GM12878 (cell line): Measurements from ENCODE around the gene OR52D1. TPM values are rescaled to one million over a fixed set of nuclear protein-coding genes. Genes with fewer than 3 reads are reported as not detected.

Experiments
- ATAC-seq: fragments of 200-7000 bp; cut with Tn5 transposase; 3 replicates; pipeline ENCODE4 v1.9.1; 2020; ENCODE audit warnings: mild to moderate bottlenecking, moderate library complexity
- BruUV-seq: library from RNA; stranded (reverse); fragments of 400-500 nt; replicated peaks from 2 replicates; lab custom pipeline; 2021; lab: Mats Ljungman, UMichigan
- CTCF ChIA-PET: fragments of 300-600 bp; sonication (Branson Sonifier 250); formaldehyde crosslinking; extraction: SDS; loops from one replicate; lab custom pipeline; 2021; ENCODE audit warnings: inconsistent platforms; lab: Yijun Ruan, JAX
- POLR2A ChIA-PET: fragments of 350-600 bp; formaldehyde crosslinking; extraction: SDS; loops from one replicate; lab custom pipeline; 2021; ENCODE audit warnings: inconsistent platforms; lab: Charles Lee
- RAD21 ChIA-PET: fragments of 300-600 bp; sonication (Branson Sonifier 250); formaldehyde crosslinking; loops from one replicate; lab custom pipeline; 2023; ENCODE audit warnings: antibody characterized with exemption; ENCODE audit not compliant: unreplicated experiment; lab: Charles Lee
- SMC1A ChIA-PET: fragments of 300-600 bp; sonication (Branson Sonifier 250); formaldehyde crosslinking; loops from one replicate; lab custom pipeline; 2023; ENCODE audit not compliant: unreplicated experiment, uncharacterized antibody; lab: Charles Lee
- DNase-seq: peaks from one replicate; pipeline ENCODE4 v3.0.0-alpha.2; 2011; ENCODE audit warnings: low read depth, low spot score
- FAIRE-seq: peaks from 3 replicates; lab custom pipeline; 2011; peaks lifted over from hg19 to GRCh38; lab: Jason Lieb, UNC
- H2AFZ ChIP-seq: 2 replicates; pipeline ENCODE4 v1.6.0; 2011; ENCODE audit warnings: low read depth, low read length, control low read depth; ENCODE audit not compliant: control insufficient read depth
- H3K27ac ChIP-seq: 2 replicates; pipeline ENCODE4 v1.5.1; 2011; ENCODE audit warnings: control low read depth; ENCODE audit not compliant: control insufficient read depth, insufficient read depth
- H3K27me3 ChIP-seq, 2 experiments: replicated peaks in 1 of 2; 2 replicates each; pipeline versions ENCODE4 v1.6.0 to v1.6.1; 2011; ENCODE audit warnings: low read length in 1 of 2; ENCODE audit not compliant: control insufficient read depth in 2 of 2, insufficient read depth in 2 of 2
- H3K36me3 ChIP-seq, 2 experiments: 2 replicates each; pipeline ENCODE4 v1.5.1; 2011; ENCODE audit warnings: low read length in 1 of 2; ENCODE audit not compliant: control insufficient read depth in 2 of 2, insufficient read depth in 2 of 2
- H3K4me1 ChIP-seq: 2 replicates; pipeline ENCODE4 v1.6.1; 2011; ENCODE audit warnings: mild to moderate bottlenecking, low read length, moderate library complexity, mixed read lengths; ENCODE audit not compliant: control insufficient read depth, insufficient read depth
- H3K4me2 ChIP-seq: 2 replicates; pipeline ENCODE4 v1.6.0; 2011; ENCODE audit warnings: control low read depth; ENCODE audit not compliant: control insufficient read depth, insufficient read depth
- H3K4me3 ChIP-seq: fragments of 200-600 bp; sonication (generic); 2 replicates; pipeline ENCODE4 v1.5.1; 2016
- H3K79me2 ChIP-seq: 2 replicates; pipeline ENCODE4 v1.6.0; 2011; ENCODE audit warnings: low read length; ENCODE audit not compliant: control insufficient read depth, insufficient read depth
- H3K9ac ChIP-seq: 2 replicates; pipeline ENCODE4 v1.8.0; 2011; ENCODE audit warnings: low read length, control low read depth, mixed read lengths; ENCODE audit not compliant: control insufficient read depth, insufficient read depth
- H3K9me3 ChIP-seq: replicated peaks from 3 replicates; pipeline ENCODE4 v1.5.1; 2011; ENCODE audit warnings: mild to moderate bottlenecking, low read length; ENCODE audit not compliant: control insufficient read depth, insufficient read depth
- H4K20me1 ChIP-seq: 2 replicates; pipeline ENCODE4 v1.6.0; 2011; ENCODE audit not compliant: control insufficient read depth, insufficient read depth
- BCL11A ChIP-seq: IDR thresholded peaks from 2 replicates; pipeline ENCODE4 v1.6.1; 2011; ENCODE audit warnings: low read depth, low read length
- CBFB ChIP-seq: IDR thresholded peaks from 2 replicates; pipeline ENCODE4 v1.6.1; 2016; ENCODE audit warnings: antibody characterized with exemption, low read depth
- GATAD2B ChIP-seq: fragments of 450-650 bp; conservative IDR thresholded peaks from 2 replicates; pipeline ENCODE4 v1.6.1; 2017; ENCODE audit warnings: low read depth, mild to moderate bottlenecking, moderate library complexity
- HDAC6 ChIP-seq: fragments of 200-600 bp; sonication (generic); IDR thresholded peaks from one replicate; pipeline ENCODE4 v1.8.0; 2017; ENCODE audit warnings: antibody characterized with exemption; ENCODE audit not compliant: unreplicated experiment
- MEF2A ChIP-seq: IDR thresholded peaks from 2 replicates; pipeline ENCODE4 v1.6.1; 2011; ENCODE audit warnings: low read depth, mild to moderate bottlenecking, low read length, moderate library complexity; ENCODE audit not compliant: insufficient read depth
- MYC ChIP-seq: IDR thresholded peaks from 2 replicates; pipeline ENCODE4 v1.6.1; 2011; ENCODE audit warnings: mild to moderate bottlenecking, low read length, moderate library complexity, inconsistent platforms; ENCODE audit not compliant: insufficient read depth, insufficient replicate concordance, insufficient read length, severe bottlenecking
- NFYB ChIP-seq: IDR thresholded peaks from 2 replicates; pipeline ENCODE4 v1.6.1; 2011; ENCODE audit warnings: low read depth, mild to moderate bottlenecking, low read length, improper control_type of control experiment, moderate library complexity; ENCODE audit not compliant: insufficient read depth
- PML ChIP-seq: IDR thresholded peaks from 2 replicates; pipeline ENCODE4 v1.6.1; 2012; ENCODE audit warnings: low read length, inconsistent platforms
- TBL1XR1 ChIP-seq: IDR thresholded peaks from 2 replicates; pipeline ENCODE4 v1.6.1; 2012; ENCODE audit warnings: low read depth, low read length, improper control_type of control experiment
- TCF12 ChIP-seq: IDR thresholded peaks from 2 replicates; pipeline ENCODE4 v1.6.1; 2011; ENCODE audit warnings: low read depth, mild to moderate bottlenecking, low read length
- ZNF217 ChIP-seq: fragments of 450-650 bp; IDR thresholded peaks from 2 replicates; pipeline ENCODE4 v1.6.1; 2017; ENCODE audit warnings: antibody characterized with exemption, mild to moderate bottlenecking
- WGBS: methylation state at CpG from one replicate; pipeline ENCODE4 v1.1.6; 2016; ENCODE audit warnings: low lambda C conversion rate; ENCODE audit not compliant: insufficient replicate concordance, insufficient coverage; ENCODE audit errors: missing lambda C conversion rate; 5-methylcytosine and 5-hydroxymethylcytosine counted together
- in situ Hi-C: fragments of 300-500 bp; cut with MboI; formaldehyde crosslinking; loops from 9 replicates; pipeline ENCODE4 v1.14.3; 2018; ENCODE audit warnings: mixed read lengths
- intact Hi-C: fragments of 100-400 bp; cut with micrococcal nuclease; formaldehyde crosslinking; loops from one replicate; pipeline ENCODE4 v1.14.2; 2022; ENCODE audit not compliant: unreplicated experiment
- polyA plus RNA-seq, 11 experiments: library from polyadenylated mRNA; depleted of rRNA in 4 of 11; unstranded in 6 of 11; stranded (reverse) in 5 of 11; fragments of >200 nt; fragmentation: Nextera tagmentation in 4 of 11; fragmentation: Illumina TruSeq in 1 of 11; extraction: Ambion mirVana in 4 of 11; extraction: Trizol in 1 of 11; gene quantifications; 1 replicate in 1 of 11; 2 replicates in 10 of 11; pipeline versions ENCODE4 v1.2.1 to v1.2.3, GENCODE V29; 2011 to 2016; ENCODE audit warnings: inconsistent platforms in 2 of 11, missing spikeins in 2 of 11, low read depth in 1 of 11
- total RNA-seq, 4 experiments: library from RNA; depleted of rRNA in 3 of 4; stranded (reverse); fragments of >200 nt in 3 of 4; fragmentation: Illumina TruSeq in 1 of 4; extraction: Trizol in 1 of 4; gene quantifications; 2 replicates each; pipeline versions ENCODE4 v1.2.1 to v1.2.3, GENCODE V29; 2013 to 2021
- TF ChIP-seq, protein P1 (sequence below): fragments of 150-350 bp; IDR thresholded peaks from 2 replicates; pipeline ENCODE4 v1.6.1; 2014; ENCODE audit warnings: mild to moderate bottlenecking, low read depth, low read length
- TF ChIP-seq, protein P2 (sequence below), 3 experiments: IDR thresholded peaks in 2 of 3; conservative IDR thresholded peaks in 1 of 3; 2 replicates each; pipeline ENCODE4 v1.5.1; 2011; ENCODE audit warnings: low read depth in 3 of 3, low read length in 3 of 3, mild to moderate bottlenecking in 3 of 3, control low read depth in 2 of 3, moderate library complexity in 2 of 3, inconsistent platforms in 1 of 3, mixed read lengths in 1 of 3; ENCODE audit not compliant: control insufficient read depth in 2 of 3, insufficient read depth in 1 of 3; ENCODE audit errors: extremely low read depth in 1 of 3
- TF ChIP-seq, protein P3 (sequence below): fragments of 450-650 bp; IDR thresholded peaks from 2 replicates; pipeline ENCODE4 v1.6.1; 2017; ENCODE audit warnings: mild to moderate bottlenecking, moderate library complexity
- TF ChIP-seq, protein P4 (sequence below): IDR thresholded peaks from 2 replicates; pipeline ENCODE4 v1.6.1; 2011; ENCODE audit warnings: borderline replicate concordance, low read depth, mild to moderate bottlenecking, moderate library complexity, mixed read lengths, low read length; ENCODE audit not compliant: insufficient read depth; ENCODE audit errors: extremely low read length

Gene OR52D1
- total and polyA plus RNA-seq, 10 of the 15 experiments (the other 5 are each of a cell fraction or from before 2014, with no cell fraction given) = not detected

DNA sequence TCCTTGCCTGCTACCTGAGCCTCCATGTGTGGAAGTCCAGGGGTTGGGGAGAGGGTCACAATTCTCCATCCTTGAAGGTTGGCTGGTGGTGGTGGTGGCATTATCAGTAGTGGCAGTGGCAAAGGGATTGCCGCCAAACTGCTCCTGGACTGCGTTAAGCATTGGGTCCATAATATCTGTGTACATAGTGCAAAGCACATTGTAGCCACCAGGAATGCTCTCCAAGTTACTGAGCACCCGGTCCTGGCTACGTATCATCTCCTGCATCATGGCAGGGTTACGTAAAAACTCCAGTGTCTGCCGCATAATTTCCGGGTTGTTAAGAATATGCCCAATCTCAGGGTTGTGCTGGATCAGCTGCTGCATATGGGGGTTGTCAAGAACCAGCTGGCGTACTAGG is 20.1 kb downstream of the OR52D1 start:
- ChIA-PET CTCF (interaction anchor here (1.3 to 1.6 kb wide), 2 partner anchors 11 to 13 kb away, joined by 3 to 4 read pairs; no protein-coding TSS in a partner anchor), RAD21 (no interaction called here), POLR2A (no interaction called here), SMC1A (no interaction called here)
- ATAC-seq (no peak), DNase-seq (no peak), FAIRE-seq (no peak)
- intact Hi-C loops = no loop called here
- Histone ChIP-seq H4K20me1 (no peaks in the 10 kb centered on the region), H3K27ac (no peak overlapping the region), H3K79me2 (no peaks in the 10 kb centered on the region), H3K4me2 (no peak overlapping the region), H3K4me3 (no peak overlapping the region), H3K9me3 (no peaks in the 10 kb centered on the region), H3K9ac (no peak overlapping the region), H3K27me3 (no peaks in the 10 kb centered on the region; a peak in 1 of 4 replicates), H2AFZ (no peak overlapping the region), H3K36me3 (no peaks in the 10 kb centered on the region), H3K4me1 (no peaks in the 10 kb centered on the region)
- in situ Hi-C loops = no loop called here
- WGBS = 61% methylated on average over 8 of the region's 8 CpGs
- BruUV-seq = no TSS peak
- TF ChIP-seq HDAC6 (no peak), NFYB (no peak), MEF2A (no peak), CBFB (no peak), TBL1XR1 (no peak), ZNF217 (no peak), TCF12 (no peak), MYC (no peak), GATAD2B (no peak), PML (no peak), BCL11A (no peak)
- TF ChIP-seq, protein P1, sequence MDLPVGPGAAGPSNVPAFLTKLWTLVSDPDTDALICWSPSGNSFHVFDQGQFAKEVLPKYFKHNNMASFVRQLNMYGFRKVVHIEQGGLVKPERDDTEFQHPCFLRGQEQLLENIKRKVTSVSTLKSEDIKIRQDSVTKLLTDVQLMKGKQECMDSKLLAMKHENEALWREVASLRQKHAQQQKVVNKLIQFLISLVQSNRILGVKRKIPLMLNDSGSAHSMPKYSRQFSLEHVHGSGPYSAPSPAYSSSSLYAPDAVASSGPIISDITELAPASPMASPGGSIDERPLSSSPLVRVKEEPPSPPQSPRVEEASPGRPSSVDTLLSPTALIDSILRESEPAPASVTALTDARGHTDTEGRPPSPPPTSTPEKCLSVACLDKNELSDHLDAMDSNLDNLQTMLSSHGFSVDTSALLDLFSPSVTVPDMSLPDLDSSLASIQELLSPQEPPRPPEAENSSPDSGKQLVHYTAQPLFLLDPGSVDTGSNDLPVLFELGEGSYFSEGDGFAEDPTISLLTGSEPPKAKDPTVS = no peak
- TF ChIP-seq, protein P2, sequence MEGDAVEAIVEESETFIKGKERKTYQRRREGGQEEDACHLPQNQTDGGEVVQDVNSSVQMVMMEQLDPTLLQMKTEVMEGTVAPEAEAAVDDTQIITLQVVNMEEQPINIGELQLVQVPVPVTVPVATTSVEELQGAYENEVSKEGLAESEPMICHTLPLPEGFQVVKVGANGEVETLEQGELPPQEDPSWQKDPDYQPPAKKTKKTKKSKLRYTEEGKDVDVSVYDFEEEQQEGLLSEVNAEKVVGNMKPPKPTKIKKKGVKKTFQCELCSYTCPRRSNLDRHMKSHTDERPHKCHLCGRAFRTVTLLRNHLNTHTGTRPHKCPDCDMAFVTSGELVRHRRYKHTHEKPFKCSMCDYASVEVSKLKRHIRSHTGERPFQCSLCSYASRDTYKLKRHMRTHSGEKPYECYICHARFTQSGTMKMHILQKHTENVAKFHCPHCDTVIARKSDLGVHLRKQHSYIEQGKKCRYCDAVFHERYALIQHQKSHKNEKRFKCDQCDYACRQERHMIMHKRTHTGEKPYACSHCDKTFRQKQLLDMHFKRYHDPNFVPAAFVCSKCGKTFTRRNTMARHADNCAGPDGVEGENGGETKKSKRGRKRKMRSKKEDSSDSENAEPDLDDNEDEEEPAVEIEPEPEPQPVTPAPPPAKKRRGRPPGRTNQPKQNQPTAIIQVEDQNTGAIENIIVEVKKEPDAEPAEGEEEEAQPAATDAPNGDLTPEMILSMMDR (IDR thresholded peaks at IDR 0.05 in 2 of 3, conservative IDR thresholded peaks at IDR 0.05 in 1 of 3; ENCODE audit: control insufficient read depth in 2 of 3, extremely low read depth in 1 of 3, insufficient read depth in 1 of 3, low read depth in 3 of 3, low read length in 3 of 3) = no peak
- TF ChIP-seq, protein P3, sequence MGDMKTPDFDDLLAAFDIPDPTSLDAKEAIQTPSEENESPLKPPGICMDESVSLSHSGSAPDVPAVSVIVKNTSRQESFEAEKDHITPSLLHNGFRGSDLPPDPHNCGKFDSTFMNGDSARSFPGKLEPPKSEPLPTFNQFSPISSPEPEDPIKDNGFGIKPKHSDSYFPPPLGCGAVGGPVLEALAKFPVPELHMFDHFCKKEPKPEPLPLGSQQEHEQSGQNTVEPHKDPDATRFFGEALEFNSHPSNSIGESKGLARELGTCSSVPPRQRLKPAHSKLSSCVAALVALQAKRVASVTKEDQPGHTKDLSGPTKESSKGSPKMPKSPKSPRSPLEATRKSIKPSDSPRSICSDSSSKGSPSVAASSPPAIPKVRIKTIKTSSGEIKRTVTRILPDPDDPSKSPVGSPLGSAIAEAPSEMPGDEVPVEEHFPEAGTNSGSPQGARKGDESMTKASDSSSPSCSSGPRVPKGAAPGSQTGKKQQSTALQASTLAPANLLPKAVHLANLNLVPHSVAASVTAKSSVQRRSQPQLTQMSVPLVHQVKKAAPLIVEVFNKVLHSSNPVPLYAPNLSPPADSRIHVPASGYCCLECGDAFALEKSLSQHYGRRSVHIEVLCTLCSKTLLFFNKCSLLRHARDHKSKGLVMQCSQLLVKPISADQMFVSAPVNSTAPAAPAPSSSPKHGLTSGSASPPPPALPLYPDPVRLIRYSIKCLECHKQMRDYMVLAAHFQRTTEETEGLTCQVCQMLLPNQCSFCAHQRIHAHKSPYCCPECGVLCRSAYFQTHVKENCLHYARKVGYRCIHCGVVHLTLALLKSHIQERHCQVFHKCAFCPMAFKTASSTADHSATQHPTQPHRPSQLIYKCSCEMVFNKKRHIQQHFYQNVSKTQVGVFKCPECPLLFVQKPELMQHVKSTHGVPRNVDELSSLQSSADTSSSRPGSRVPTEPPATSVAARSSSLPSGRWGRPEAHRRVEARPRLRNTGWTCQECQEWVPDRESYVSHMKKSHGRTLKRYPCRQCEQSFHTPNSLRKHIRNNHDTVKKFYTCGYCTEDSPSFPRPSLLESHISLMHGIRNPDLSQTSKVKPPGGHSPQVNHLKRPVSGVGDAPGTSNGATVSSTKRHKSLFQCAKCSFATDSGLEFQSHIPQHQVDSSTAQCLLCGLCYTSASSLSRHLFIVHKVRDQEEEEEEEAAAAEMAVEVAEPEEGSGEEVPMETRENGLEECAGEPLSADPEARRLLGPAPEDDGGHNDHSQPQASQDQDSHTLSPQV = no peak
- TF ChIP-seq, protein P4, sequence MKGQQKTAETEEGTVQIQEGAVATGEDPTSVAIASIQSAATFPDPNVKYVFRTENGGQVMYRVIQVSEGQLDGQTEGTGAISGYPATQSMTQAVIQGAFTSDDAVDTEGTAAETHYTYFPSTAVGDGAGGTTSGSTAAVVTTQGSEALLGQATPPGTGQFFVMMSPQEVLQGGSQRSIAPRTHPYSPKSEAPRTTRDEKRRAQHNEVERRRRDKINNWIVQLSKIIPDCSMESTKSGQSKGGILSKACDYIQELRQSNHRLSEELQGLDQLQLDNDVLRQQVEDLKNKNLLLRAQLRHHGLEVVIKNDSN = no peak
